ENCODE results near the gene SMOC2.

Gene SMOC2

GRCh38 chr6:168508903-168509302 lies 67.9 kb downstream of the SMOC2 start:
- no peak overlapping the region for H3K4me3 ChIP-seq (ENCODE audit: low read depth, low read length)
- no peak for DNase-seq (ENCODE audit: low read depth)
- no peak for TF ChIP-seq CTCF (IDR thresholded peaks at IDR 0.05; ENCODE audit: insufficient read depth, low read depth, low read length, missing control alignments)

- TF ChIP-seq CTCF (IDR thresholded peaks at IDR 0.05; ENCODE audit: insufficient read depth, low read depth, low read length, missing control alignments) = no peak
- DNase-seq (ENCODE audit: low read depth) = no peak
- no peak overlapping the region for H3K4me3 ChIP-seq (ENCODE audit: low read depth, low read length)
Measured at GRCh38 chr6:168513766-168514165, 72.8 kb downstream of the SMOC2 start.

GRCh38 chr6:168514216-168514615 lies 73.2 kb downstream of the SMOC2 start:
- no peak for TF ChIP-seq CTCF (IDR thresholded peaks at IDR 0.05; ENCODE audit: insufficient read depth, low read depth, low read length, missing control alignments)

GRCh38 chr6:168515376-168515775 lies 74.4 kb downstream of the SMOC2 start:
- no peak for TF ChIP-seq CTCF (IDR thresholded peaks at IDR 0.05; ENCODE audit: insufficient read depth, low read depth, low read length, missing control alignments)
- H3K4me3 ChIP-seq (ENCODE audit: low read depth, low read length) = no peak overlapping the region
- no peak for DNase-seq (ENCODE audit: low read depth)

More at GRCh38 chr6:168514216-168514615, 73.2 kb downstream of the SMOC2 start:
- H3K4me3 ChIP-seq (ENCODE audit: low read depth, low read length) = no peak overlapping the region
- no peak for DNase-seq (ENCODE audit: low read depth)

- DNase-seq (ENCODE audit: low read depth) = no peak
- no peak overlapping the region for H3K4me3 ChIP-seq (ENCODE audit: low read depth, low read length)
- TF ChIP-seq CTCF (IDR thresholded peaks at IDR 0.05; ENCODE audit: insufficient read depth, low read depth, low read length, missing control alignments) = no peak
Measured at GRCh38 chr6:168516944-168517741, 76.2 kb downstream of the SMOC2 start.

GRCh38 chr6:168517742-168518347 lies 76.9 kb downstream of the SMOC2 start:
- TF ChIP-seq CTCF (IDR thresholded peaks at IDR 0.05; ENCODE audit: insufficient read depth, low read depth, low read length, missing control alignments) = no peak
- no peak overlapping the region for H3K4me3 ChIP-seq (ENCODE audit: low read depth, low read length)
- no peak for DNase-seq (ENCODE audit: low read depth)

All from GM12865 (cell line).